IMR-90 (cell line): ENCODE data around the gene COL6A3. TPM values are rescaled to one million over a fixed set of nuclear protein-coding genes. Genes with fewer than 3 reads are reported as not detected.

Experiments used
- ATAC-seq: fragments of 200-7000 bp; cut with Tn5 transposase; 2 replicates; pipeline ENCODE4 v1.9.1; 2020; ENCODE audit warnings: low read depth, mild to moderate bottlenecking, moderate library complexity
- BruUV-seq: library from RNA; stranded (reverse); fragments of 400-500 nt; replicated peaks from 2 replicates; lab custom pipeline; 2021; lab: Mats Ljungman, UMichigan
- CTCF ChIA-PET: fragments of 300-600 bp; formaldehyde crosslinking; extraction: SDS; loops from one replicate; lab custom pipeline; 2021; ENCODE audit warnings: antibody characterized with exemption; lab: Yijun Ruan, JAX
- POLR2A ChIA-PET: fragments of 300-600 bp; sonication (Branson Sonifier 250); formaldehyde crosslinking; loops from one replicate; lab custom pipeline; 2022; ENCODE audit warnings: antibody characterized with exemption; ENCODE audit not compliant: unreplicated experiment; lab: Charles Lee
- DNase-seq: peaks from one replicate; pipeline ENCODE4 v3.0.0; 2013
- H2AFZ ChIP-seq: replicated peaks from 2 replicates; pipeline ENCODE3; 2013; ENCODE audit warnings: low read length, mild to moderate bottlenecking; ENCODE audit not compliant: poor library complexity
- H2AK5ac ChIP-seq: 2 replicates; pipeline ENCODE4 v1.6.1; 2013; ENCODE audit warnings: low read depth, low read length, inconsistent platforms
- H2AK9ac ChIP-seq: replicated peaks from 2 replicates; pipeline ENCODE3; 2013; ENCODE audit warnings: mild to moderate bottlenecking, low read depth, low read length, moderate library complexity; ENCODE audit not compliant: poor library complexity
- H2BK120ac ChIP-seq: 2 replicates; pipeline ENCODE4 v1.6.1; 2013; ENCODE audit warnings: low read depth, low read length, inconsistent platforms
- H2BK15ac ChIP-seq: 3 replicates; pipeline ENCODE4 v1.6.1; 2013; ENCODE audit warnings: low read depth, low read length, inconsistent platforms
- H2BK20ac ChIP-seq: 2 replicates; pipeline ENCODE4 v1.6.1; 2013; ENCODE audit warnings: low read depth, mild to moderate bottlenecking, inconsistent platforms, low read length, moderate library complexity
- H2BK5ac ChIP-seq: 2 replicates; pipeline ENCODE4 v1.6.1; 2013; ENCODE audit warnings: mild to moderate bottlenecking, low read depth, low read length, inconsistent platforms; ENCODE audit not compliant: poor library complexity, severe bottlenecking
- H3K14ac ChIP-seq: replicated peaks from 2 replicates; pipeline ENCODE4 v1.6.1; 2013; ENCODE audit warnings: low read depth, low read length, inconsistent platforms
- H3K18ac ChIP-seq: 2 replicates; pipeline ENCODE4 v1.6.1; 2013; ENCODE audit warnings: low read depth, low read length, control low read depth
- H3K23ac ChIP-seq: 2 replicates; pipeline ENCODE4 v1.6.1; 2013; ENCODE audit warnings: low read depth, low read length, inconsistent platforms
- H3K27ac ChIP-seq: 2 replicates; pipeline ENCODE4 v1.5.1; 2013; ENCODE audit warnings: mild to moderate bottlenecking, control low read depth, low read length; ENCODE audit not compliant: insufficient read depth
- H3K27me3 ChIP-seq: 2 replicates; pipeline ENCODE4 v1.6.1; 2013; ENCODE audit warnings: low read length; ENCODE audit not compliant: control insufficient read depth, insufficient read depth
- H3K36me3 ChIP-seq: 2 replicates; pipeline ENCODE4 v1.6.1; 2013; ENCODE audit warnings: low read length, mixed read lengths; ENCODE audit not compliant: control insufficient read depth, insufficient read depth
- H3K4ac ChIP-seq: 2 replicates; pipeline ENCODE4 v1.6.1; 2013; ENCODE audit warnings: low read depth, low read length, inconsistent platforms
- H3K4me1 ChIP-seq: 2 replicates; pipeline ENCODE4 v1.6.1; 2013; ENCODE audit warnings: low read length, mixed read lengths; ENCODE audit not compliant: control insufficient read depth, insufficient read depth
- H3K4me2 ChIP-seq: 2 replicates; pipeline ENCODE4 v1.6.1; 2013; ENCODE audit warnings: low read depth, mild to moderate bottlenecking, control low read depth, low read length, moderate library complexity
- H3K4me3 ChIP-seq: 2 replicates; pipeline ENCODE4 v1.5.1; 2013; ENCODE audit warnings: low read depth, mild to moderate bottlenecking, control low read depth, low read length, moderate library complexity; ENCODE audit not compliant: insufficient read depth
- H3K56ac ChIP-seq: 2 replicates; pipeline ENCODE4 v1.6.1; 2013; ENCODE audit warnings: low read length, inconsistent platforms; ENCODE audit not compliant: insufficient read depth; ENCODE audit errors: extremely low read depth
- H3K79me1 ChIP-seq, 2 experiments: 2 replicates each; pipeline ENCODE4 v1.6.1; 2013; ENCODE audit warnings: low read length in 2 of 2, inconsistent platforms in 1 of 2, low read depth in 1 of 2
- H3K9ac ChIP-seq: 2 replicates; pipeline ENCODE4 v1.6.1; 2013; ENCODE audit warnings: low read depth, low read length, control low read depth
- H3K9me1 ChIP-seq: 2 replicates; pipeline ENCODE4 v1.6.1; 2013; ENCODE audit warnings: low read length, inconsistent platforms; ENCODE audit not compliant: insufficient read depth
- H3K9me3 ChIP-seq: 2 replicates; pipeline ENCODE4 v1.6.1; 2013; ENCODE audit warnings: low read length; ENCODE audit not compliant: control insufficient read depth, insufficient read depth
- H4K20me1 ChIP-seq: 2 replicates; pipeline ENCODE4 v1.6.1; 2013; ENCODE audit warnings: low read length, inconsistent platforms; ENCODE audit not compliant: insufficient read depth
- H4K5ac ChIP-seq: 2 replicates; pipeline ENCODE4 v1.6.1; 2013; ENCODE audit warnings: mild to moderate bottlenecking, low read depth, low read length, control low read depth
- H4K8ac ChIP-seq, 2 experiments: 2 replicates each; pipeline ENCODE4 v1.6.1; 2013; ENCODE audit warnings: low read depth in 2 of 2, low read length in 2 of 2, control low read depth in 1 of 2, inconsistent platforms in 1 of 2
- H4K91ac ChIP-seq: 2 replicates; pipeline ENCODE4 v1.6.1; 2013; ENCODE audit warnings: low read depth, low read length, inconsistent platforms; ENCODE audit not compliant: insufficient read depth
- BHLHE40 ChIP-seq: fragments of 150-350 bp; IDR thresholded peaks from 2 replicates; pipeline ENCODE4 v1.6.1; 2016; ENCODE audit warnings: mild to moderate bottlenecking, low read depth, low read length
- CEBPB ChIP-seq: IDR thresholded peaks from 2 replicates; pipeline ENCODE4 v1.6.1; 2012; ENCODE audit warnings: low read depth, low read length, improper control_type of control experiment
- CTCF ChIP-seq: conservative IDR thresholded peaks from 2 replicates; pipeline ENCODE4 v1.5.1; 2012; ENCODE audit warnings: mild to moderate bottlenecking, low read depth, low read length, improper control_type of control experiment
- ELK1 ChIP-seq: fragments of 150-350 bp; IDR thresholded peaks from 2 replicates; pipeline ENCODE4 v1.6.1; 2016; ENCODE audit warnings: low read depth, mild to moderate bottlenecking, low read length, moderate library complexity, borderline replicate concordance
- FOS ChIP-seq: fragments of 150-350 bp; IDR thresholded peaks from 2 replicates; pipeline ENCODE4 v1.6.1; 2016; ENCODE audit warnings: low read depth, low read length
- MXI1 ChIP-seq: IDR thresholded peaks from 2 replicates; pipeline ENCODE4 v1.6.1; 2012; ENCODE audit warnings: low read depth, mild to moderate bottlenecking, low read length, moderate library complexity, borderline replicate concordance
- NFE2L2 ChIP-seq: fragments of 150-350 bp; IDR thresholded peaks from 2 replicates; pipeline ENCODE4 v1.6.1; 2016; ENCODE audit warnings: low read depth, mild to moderate bottlenecking, low read length
- POLR2A ChIP-seq: IDR thresholded peaks from 2 replicates; pipeline ENCODE4 v1.6.1; 2012; ENCODE audit warnings: mild to moderate bottlenecking, low read depth, low read length
- RAD21 ChIP-seq: IDR thresholded peaks from 2 replicates; pipeline ENCODE4 v1.6.1; 2012; ENCODE audit warnings: low read length, improper control_type of control experiment
- SMC3 ChIP-seq: fragments of 150-350 bp; IDR thresholded peaks from 2 replicates; pipeline ENCODE4 v1.6.1; 2016; ENCODE audit warnings: low read depth, mild to moderate bottlenecking, antibody characterized with exemption, low read length, moderate library complexity
- WGBS, 2 experiments: methylation state at CpG; one replicate each; pipeline versions ENCODE4 v1.1.5 to v1.1.7; 2013; ENCODE audit warnings: missing lambda C conversion rate in 2 of 2; ENCODE audit not compliant: insufficient read length in 1 of 2; ENCODE audit errors: extremely low coverage in 2 of 2; 5-methylcytosine and 5-hydroxymethylcytosine counted together
- dilution Hi-C: fragments of 300-500 bp; cut with HindIII; formaldehyde crosslinking; loops from one replicate; pipeline ENCODE4 v1.14.3; 2018; ENCODE audit warnings: low sequenced_read_pairs; ENCODE audit not compliant: unreplicated experiment
- in situ Hi-C: fragments of 300-500 bp; cut with MboI; formaldehyde crosslinking; loops from 3 replicates; pipeline ENCODE4 v1.14.3; 2019; ENCODE audit warnings: low sequenced_read_pairs, inconsistent platforms, mixed read lengths
- intact Hi-C: fragments of 100-400 bp; cut with micrococcal nuclease; formaldehyde crosslinking; loops from 2 replicates; pipeline ENCODE4 v1.10.0; 2022
- polyA plus RNA-seq, 3 experiments: library from polyadenylated mRNA; depleted of rRNA; stranded (reverse); fragments of >200 nt; gene quantifications; 2 replicates each; pipeline ENCODE4 v1.2.3, GENCODE V29; 2012; ENCODE audit warnings: low replicate concordance in 1 of 3
- total RNA-seq: library from RNA; depleted of rRNA; stranded (reverse); fragments of >200 nt; gene quantifications from 2 replicates; pipeline ENCODE4 v1.2.3, GENCODE V29; 2012

The COL6A3 gene
- total and polyA plus RNA-seq, 2 of the 4 experiments (the other 2 are of a cell fraction): 964 to 1,855 TPM

GRCh38 chr2:237322564-237322963, 91.4 kb downstream of the COL6A3 start:
- H2BK120ac ChIP-seq: peak overlapping the region; percentile 56
- peaks cover 29% of the 10 kb centered on the region for H3K9me1 ChIP-seq
- H4K5ac ChIP-seq: peak overlapping the region; percentile 89
- H4K8ac ChIP-seq: peak overlapping the region; percentile 84 to 85
- no peak overlapping the region for H3K4me3 ChIP-seq
- H2BK20ac ChIP-seq: peak overlapping the region; percentile 24; the same call in 1 of the 2 replicates
- peaks cover 10% of the 10 kb centered on the region for H4K20me1 ChIP-seq
- dilution Hi-C loops: no loop called here
- H3K36me3 ChIP-seq: peaks cover 49% of the 10 kb centered on the region
- H4K91ac ChIP-seq: peak overlapping the region; percentile 72; the same call in 1 of the 2 replicates
- H3K23ac ChIP-seq: no peak overlapping the region
- H3K4me1 ChIP-seq: peaks cover 27% of the 10 kb centered on the region
- ATAC-seq: no peak
- peak overlapping the region; percentile 91 for H2BK5ac ChIP-seq
- 80% methylated on average over 1 of the region's 4 CpGs; no CpG with 5 or more reads in 1 of the 2 experiments for WGBS, 2 experiments
- peaks cover 13 to 57% of the 10 kb centered on the region in 2 experiments for H3K79me1 ChIP-seq
- peak overlapping the region; percentile 71 for H3K4ac ChIP-seq
- peak overlapping the region; percentile 93 for H2AK5ac ChIP-seq
- BruUV-seq: no TSS peak
- H2AK9ac ChIP-seq: no peak overlapping the region
- no peak overlapping the region for H2BK15ac ChIP-seq
- no peak for DNase-seq
- H3K56ac ChIP-seq: peak overlapping the region; percentile 24; the same call in 1 of the 2 replicates
- H3K27ac ChIP-seq: peak overlapping the region; percentile 96
- no peak overlapping the region for H3K9ac ChIP-seq
- H3K9me3 ChIP-seq: no peaks in the 10 kb centered on the region
- CTCF ChIA-PET: no interaction called here
- intact Hi-C loops: no loop called here
- no peak overlapping the region for H3K4me2 ChIP-seq
- peak overlapping the region; percentile 3; the same call in 1 of the 2 replicates for H3K14ac ChIP-seq
- TF ChIP-seq CTCF (peak; percentile 27; the same call in 1 of the 2 replicates), ELK1 (no peak), RAD21 (peak; percentile 24; the same call in 1 of the 2 replicates), SMC3 (no peak; the same call in 1 of the 2 replicates), POLR2A (peak; percentile 16), NFE2L2 (no peak), MXI1 (no peak), FOS (no peak), BHLHE40 (no peak), CEBPB (no peak)
- POLR2A ChIA-PET: no interaction called here
- in situ Hi-C loops: loop anchor here (10.0 kb wide), 1 partner anchor 158 kb away; no protein-coding TSS in a partner anchor
- no peak overlapping the region for H2AFZ ChIP-seq
- H3K27me3 ChIP-seq: no peaks in the 10 kb centered on the region
- H3K18ac ChIP-seq: peak overlapping the region; percentile 87
